AG04450 (cell line): Measurements from ENCODE around the gene POLA2. TPM values are rescaled to one million over a fixed set of nuclear protein-coding genes. Genes with fewer than 3 reads are reported as not detected.
"Not testable (repeated sequence)": the region's sequence is repeated elsewhere in the genome, so short reads cannot be mapped to it uniquely, and the experiment has no call there.

Source experiments
- CTCF ChIA-PET: fragments of 300-600, 350-600 bp; formaldehyde crosslinking; extraction: SDS; loops from one replicate; lab custom pipeline; 2022; ENCODE audit warnings: antibody characterized with exemption, inconsistent platforms; lab: Charles Lee
- POLR2A ChIA-PET: fragments of 350-600 bp; formaldehyde crosslinking; extraction: SDS; loops from one replicate; lab custom pipeline; 2021; ENCODE audit warnings: antibody characterized with exemption, inconsistent platforms; lab: Yijun Ruan, JAX
- DNase-seq: peaks from one replicate; pipeline ENCODE4 v3.0.0-alpha.2; 2011; ENCODE audit warnings: low read depth, low spot score
- H3K27ac ChIP-seq: one replicate; pipeline ENCODE4 v1.5.1; 2012; ENCODE audit warnings: low read depth, low read length, control low read depth
- H3K27me3 ChIP-seq: one replicate; pipeline ENCODE4 v1.6.0; 2012; ENCODE audit warnings: low read length; ENCODE audit not compliant: control insufficient read depth, insufficient read depth
- H3K4me3 ChIP-seq: 2 replicates; pipeline ENCODE4 v1.5.1; 2011; ENCODE audit warnings: mild to moderate bottlenecking, low read depth, low read length, control low read depth
- H3K9me3 ChIP-seq: 2 replicates; pipeline ENCODE4 v1.5.1; 2012; ENCODE audit warnings: low read length; ENCODE audit not compliant: control insufficient read depth, insufficient read depth
- polyA plus RNA-seq: library from polyadenylated mRNA; depleted of rRNA; stranded (reverse); fragments of >200 nt; gene quantifications from 2 replicates; pipeline ENCODE4 v1.2.3, GENCODE V29; 2011
- TF ChIP-seq, protein P1 (sequence below): IDR thresholded peaks from 2 replicates; pipeline ENCODE4 v1.5.1; 2011; ENCODE audit warnings: low read depth, low read length, control low read depth, inconsistent platforms

The POLA2 gene
- polyA plus RNA-seq, 1 experiment, result 14.1 TPM

- no peak for DNase-seq
- TF ChIP-seq, protein P1, sequence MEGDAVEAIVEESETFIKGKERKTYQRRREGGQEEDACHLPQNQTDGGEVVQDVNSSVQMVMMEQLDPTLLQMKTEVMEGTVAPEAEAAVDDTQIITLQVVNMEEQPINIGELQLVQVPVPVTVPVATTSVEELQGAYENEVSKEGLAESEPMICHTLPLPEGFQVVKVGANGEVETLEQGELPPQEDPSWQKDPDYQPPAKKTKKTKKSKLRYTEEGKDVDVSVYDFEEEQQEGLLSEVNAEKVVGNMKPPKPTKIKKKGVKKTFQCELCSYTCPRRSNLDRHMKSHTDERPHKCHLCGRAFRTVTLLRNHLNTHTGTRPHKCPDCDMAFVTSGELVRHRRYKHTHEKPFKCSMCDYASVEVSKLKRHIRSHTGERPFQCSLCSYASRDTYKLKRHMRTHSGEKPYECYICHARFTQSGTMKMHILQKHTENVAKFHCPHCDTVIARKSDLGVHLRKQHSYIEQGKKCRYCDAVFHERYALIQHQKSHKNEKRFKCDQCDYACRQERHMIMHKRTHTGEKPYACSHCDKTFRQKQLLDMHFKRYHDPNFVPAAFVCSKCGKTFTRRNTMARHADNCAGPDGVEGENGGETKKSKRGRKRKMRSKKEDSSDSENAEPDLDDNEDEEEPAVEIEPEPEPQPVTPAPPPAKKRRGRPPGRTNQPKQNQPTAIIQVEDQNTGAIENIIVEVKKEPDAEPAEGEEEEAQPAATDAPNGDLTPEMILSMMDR, result no peak
- H3K4me3 ChIP-seq, result peak overlapping the region; percentile 81
- no peaks in the 10 kb centered on the region; the same call in 1 of the 2 replicates for H3K9me3 ChIP-seq
- CTCF ChIA-PET, result interaction anchor here (0.5 to 2.5 kb wide), 12 partner anchors 10 to 441 kb away, joined by 3 to 22 read pairs (median 4); partner anchors contain the start of genes CAPN1 and DPF2
- POLR2A ChIA-PET, result interaction anchor here (0.6 to 1.7 kb wide), 6 partner anchors 11 to 160 kb away, joined by 3 to 13 read pairs (median 5); partner anchors contain the start of gene NEAT1
- H3K27ac ChIP-seq, result peak overlapping the region; percentile 84
- no peaks in the 10 kb centered on the region for H3K27me3 ChIP-seq
Observed at GRCh38 chr11:65262776-65263175, 1.0 kb downstream of the POLA2 start.

DNA sequence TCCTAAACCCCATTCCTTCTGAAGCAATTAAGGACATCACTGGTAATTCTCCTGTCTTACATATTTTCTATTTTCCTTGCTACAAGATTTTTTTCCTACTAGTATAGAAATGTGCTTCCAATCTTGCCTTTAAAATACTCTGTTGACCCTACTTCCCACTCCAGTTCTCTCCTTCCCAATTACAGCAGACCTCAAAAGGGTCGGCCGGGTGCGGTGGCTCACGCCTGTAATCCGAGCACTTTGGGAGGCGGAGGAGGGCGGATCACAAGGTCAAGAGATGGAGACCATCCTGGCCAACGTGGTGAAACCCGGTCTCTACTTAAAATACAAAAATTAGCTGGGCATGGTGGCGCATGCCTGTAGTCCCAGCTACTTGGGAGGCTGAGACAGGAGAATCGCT lies 3.0 kb downstream of the POLA2 start:
- H3K4me3 ChIP-seq, H3K27ac ChIP-seq, H3K9me3 ChIP-seq, H3K27me3 ChIP-seq, DNase-seq: not testable (repeated sequence)
- ChIA-PET POLR2A (interaction anchor here (1.1 kb wide), 1 partner anchor 9 kb away, joined by 5 read pairs; no protein-coding TSS in a partner anchor), CTCF (interaction anchor here (0.7 to 4.9 kb wide), 5 partner anchors 8 to 65 kb away, joined by 3 to 53 read pairs (median 6); no protein-coding TSS in a partner anchor)

GRCh38 chr11:65266210-65266609 lies 4.4 kb downstream of the POLA2 start:
- POLR2A ChIA-PET, result no interaction called here
- Histone ChIP-seq H3K4me3 (no peak overlapping the region), H3K27me3 (no peaks in the 10 kb centered on the region), H3K27ac (no peak overlapping the region), H3K9me3 (no peaks in the 10 kb centered on the region; the same call in 1 of the 2 replicates)
- TF ChIP-seq, protein P1, result peak; percentile 55
- CTCF ChIA-PET, result interaction anchor here (0.8 to 4.9 kb wide), 10 partner anchors 9 to 87 kb away, joined by 3 to 53 read pairs (median 6); partner anchors contain the start of genes CDC42EP2 and DPF2
- no peak for DNase-seq

GRCh38 chr11:65274735-65275682 lies 13.2 kb downstream of the POLA2 start:
- TF ChIP-seq, protein P1, result peak; percentile 79
- CTCF ChIA-PET, result interaction anchor here (0.6 to 11.5 kb wide), 32 partner anchors 9 to 1757 kb away, joined by 3 to 506 read pairs (median 6); partner anchors contain the start of genes CDC42EP2, DPF2, MALAT1 and POLA2

GRCh38 chr11:65275906-65276305 lies 14.1 kb downstream of the POLA2 start:
- TF ChIP-seq, protein P1, result no peak
- H3K4me3 ChIP-seq, result no peak overlapping the region
- H3K9me3 ChIP-seq, result no peaks in the 10 kb centered on the region
- peak overlapping the region; percentile 65 for H3K27ac ChIP-seq
- no peaks in the 10 kb centered on the region for H3K27me3 ChIP-seq
- ChIA-PET POLR2A (interaction anchor here (0.6 to 2.4 kb wide), 10 partner anchors 16 to 242 kb away, joined by 3 to 68 read pairs (median 6); partner anchors contain the start of genes CDC42EP2, DPF2, NEAT1 and ZNHIT2), CTCF (interaction anchor here (0.6 to 11.5 kb wide), 32 partner anchors 9 to 1756 kb away, joined by 3 to 506 read pairs (median 6); partner anchors contain the start of genes CDC42EP2, DPF2, MALAT1 and POLA2)
- DNase-seq, result no peak

More at GRCh38 chr11:65274735-65275682, 13.2 kb downstream of the POLA2 start:
- DNase-seq, result peak; percentile 96
- Histone ChIP-seq H3K9me3 (no peaks in the 10 kb centered on the region), H3K4me3 (no peak overlapping the region), H3K27ac (peak overlapping the region; percentile 65), H3K27me3 (no peaks in the 10 kb centered on the region)
- POLR2A ChIA-PET, result interaction anchor here (0.6 to 2.4 kb wide), 17 partner anchors 14 to 285 kb away, joined by 3 to 68 read pairs (median 5); partner anchors contain the start of genes CDC42EP2, DPF2, NEAT1 and POLA2
